ENCODE results near the gene TCF15. TPM values are rescaled to one million over a fixed set of nuclear protein-coding genes. Genes with fewer than 3 reads are reported as not detected.
A peak's percentile ranks its signal among the peaks of the same experiment; 100 is the strongest.

TCF15 gene
- total RNA-seq, 1 donor from 2014 or later: 0.50 TPM

- Mint-ChIP-seq H3K36me3 (ENCODE audit: low read depth) (no peaks in the 10 kb centered on the region), H3K4me3 (ENCODE audit: unreplicated experiment) (no peak overlapping the region), H3K4me1 (ENCODE audit: low read depth) (no peaks in the 10 kb centered on the region), H3K9me3 (ENCODE audit: low read depth) (no peaks in the 10 kb centered on the region), H3K27ac (ENCODE audit: unreplicated experiment) (no peak overlapping the region), H3K27me3 (ENCODE audit: low read depth) (peaks cover 35% of the 10 kb centered on the region)
- no peak for DNase-seq (ENCODE audit: low spot score)
- peak; percentile 96 for TF ChIP-seq CTCF (IDR thresholded peaks at IDR 0.05)
Observed at GRCh38 chr20:561437-562231, 48.5 kb downstream of the TCF15 start.

GRCh38 chr20:560680-561079 lies 49.4 kb downstream of the TCF15 start:
- TF ChIP-seq CTCF (IDR thresholded peaks at IDR 0.05): peak; percentile 19
- Mint-ChIP-seq H3K27me3 (ENCODE audit: low read depth) (peaks cover 37% of the 10 kb centered on the region), H3K36me3 (ENCODE audit: low read depth) (no peaks in the 10 kb centered on the region), H3K27ac (ENCODE audit: unreplicated experiment) (no peak overlapping the region), H3K9me3 (ENCODE audit: low read depth) (no peaks in the 10 kb centered on the region), H3K4me3 (ENCODE audit: unreplicated experiment) (no peak overlapping the region), H3K4me1 (ENCODE audit: low read depth) (peaks cover 3% of the 10 kb centered on the region)
- DNase-seq (ENCODE audit: low spot score): no peak

DNA sequence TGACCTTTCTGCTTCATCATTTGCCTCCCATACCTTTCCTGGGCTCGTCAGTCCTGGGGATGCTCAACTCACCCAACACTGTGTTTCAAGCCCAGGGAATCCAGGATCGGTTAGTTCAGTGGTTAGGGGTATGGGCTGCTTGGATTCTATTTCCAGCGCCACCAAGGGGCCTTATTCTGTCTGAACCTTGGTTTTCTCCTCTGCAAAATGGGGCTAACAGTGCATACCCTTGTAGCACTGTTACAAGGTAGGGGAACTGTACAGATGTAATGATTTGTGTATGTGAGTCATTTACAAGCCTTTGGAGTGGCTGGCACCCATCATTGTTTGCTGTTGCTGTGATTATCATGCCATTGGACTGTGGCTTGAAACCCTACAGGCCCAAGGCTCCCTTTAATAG lies 52.0 kb downstream of the TCF15 start:
- no peak for TF ChIP-seq CTCF (IDR thresholded peaks at IDR 0.05)
- DNase-seq (ENCODE audit: low spot score): no peak
- peaks cover 3% of the 10 kb centered on the region for H3K4me1 Mint-ChIP-seq (ENCODE audit: low read depth)

GRCh38 chr20:556984-557383 lies 53.1 kb downstream of the TCF15 start:
- peaks cover 2% of the 10 kb centered on the region for H3K36me3 Mint-ChIP-seq (ENCODE audit: low read depth)
- TF ChIP-seq CTCF (IDR thresholded peaks at IDR 0.05): no peak
- H3K4me1 Mint-ChIP-seq (ENCODE audit: low read depth): peaks cover 3% of the 10 kb centered on the region
- no peak for DNase-seq (ENCODE audit: low spot score)
- H3K27me3 Mint-ChIP-seq (ENCODE audit: low read depth): peaks cover 50% of the 10 kb centered on the region
- H3K27ac Mint-ChIP-seq (ENCODE audit: unreplicated experiment): no peak overlapping the region
- H3K9me3 Mint-ChIP-seq (ENCODE audit: low read depth): no peaks in the 10 kb centered on the region
- no peak overlapping the region for H3K4me3 Mint-ChIP-seq (ENCODE audit: unreplicated experiment)

More for the DNA sequence above, 52.0 kb downstream of the TCF15 start:
- no peaks in the 10 kb centered on the region for H3K9me3 Mint-ChIP-seq (ENCODE audit: low read depth)
- H3K27me3 Mint-ChIP-seq (ENCODE audit: low read depth): peaks cover 46% of the 10 kb centered on the region
- no peak overlapping the region for H3K27ac Mint-ChIP-seq (ENCODE audit: unreplicated experiment)
- no peak overlapping the region for H3K4me3 Mint-ChIP-seq (ENCODE audit: unreplicated experiment)
- H3K36me3 Mint-ChIP-seq (ENCODE audit: low read depth): peaks cover 2% of the 10 kb centered on the region

DNA sequence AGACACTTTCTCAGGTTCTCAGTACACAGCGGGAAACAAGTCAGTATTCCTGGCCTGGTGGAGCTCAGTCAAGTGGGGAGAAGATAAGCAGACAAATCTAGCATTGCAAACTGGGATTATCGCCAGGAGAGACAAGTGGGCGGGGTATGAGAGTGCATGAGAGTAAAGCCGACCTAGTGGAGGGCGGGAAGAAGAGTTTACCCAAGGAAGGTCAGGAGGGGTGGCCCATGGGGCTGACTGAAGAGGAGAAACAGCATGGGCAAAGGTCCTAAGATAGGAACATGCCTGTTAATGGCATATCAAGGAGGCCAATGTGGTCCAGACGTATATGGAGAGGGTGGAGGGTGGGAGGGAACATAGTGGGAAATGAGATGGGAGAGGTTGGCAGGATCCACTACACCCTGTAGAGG lies 54.1 kb downstream of the TCF15 start:
- Mint-ChIP-seq H3K9me3 (ENCODE audit: low read depth) (no peaks in the 10 kb centered on the region), H3K36me3 (ENCODE audit: low read depth) (peaks cover 2% of the 10 kb centered on the region), H3K27me3 (ENCODE audit: low read depth) (peaks cover 54% of the 10 kb centered on the region), H3K27ac (ENCODE audit: unreplicated experiment) (no peak overlapping the region), H3K4me3 (ENCODE audit: unreplicated experiment) (no peak overlapping the region), H3K4me1 (ENCODE audit: low read depth) (peaks cover 3% of the 10 kb centered on the region)
- TF ChIP-seq CTCF (IDR thresholded peaks at IDR 0.05): no peak
- no peak for DNase-seq (ENCODE audit: low spot score)

Other genes starting within 250 kb of the TCF15 start
- 7.0 to 141 TPM (median 137 TPM) in 3 replicates for gene TRIB3, start 229.5 kb downstream of the TCF15 start, total RNA-seq
- 84.1 to 95.5 TPM (median 94.3 TPM) in 3 replicates for gene RBCK1, start 202.0 kb downstream of the TCF15 start, total RNA-seq
- gene TBC1D20, start 147.8 kb downstream of the TCF15 start, total RNA-seq: 56.2 to 64.7 TPM (median 64.0 TPM) in 3 replicates
- 121 to 129 TPM (median 122 TPM) in 3 replicates for gene CSNK2A1, start 66.5 kb downstream of the TCF15 start, total RNA-seq
- 19.3 to 20.8 TPM (median 20.6 TPM) in 3 replicates for gene SRXN1, start 42.9 kb upstream of the TCF15 start, total RNA-seq
- gene SCRT2, start 65.5 kb upstream of the TCF15 start, total RNA-seq: not detected in 3 replicates
- not detected in 3 replicates for gene SLC52A3, start 158.2 kb upstream of the TCF15 start, total RNA-seq
- gene FAM110A, start 223.4 kb upstream of the TCF15 start, total RNA-seq: 2.0 to 2.6 TPM (median 2.4 TPM) in 3 replicates

Data from chondrocyte (in vitro differentiated cells).